ENCODE results near the gene PTPN14. TPM values are rescaled to one million over a fixed set of nuclear protein-coding genes. Genes with fewer than 3 reads are reported as not detected.
"Not testable (repeated sequence)": the region's sequence is repeated elsewhere in the genome, so short reads cannot be mapped to it uniquely, and the experiment has no call there.

The PTPN14 gene
- total RNA-seq, 6 donors from 2014 or later, result 15.4 to 42.9 (median 27.0) TPM

GRCh38 chr1:214510477-214510876, 40.9 kb downstream of the PTPN14 start:
- H3K4me1 ChIP-seq, result peaks cover 4 to 8% (median 5%) of the 10 kb centered on the region in 4 donors
- H3K27me3 ChIP-seq, result no peaks in the 10 kb centered on the region
- H3K36me3 ChIP-seq, result no peaks in the 10 kb centered on the region
- no peaks in the 10 kb centered on the region for H3K9me3 ChIP-seq
- H3K4me3 ChIP-seq, result no peak overlapping the region
- no peak overlapping the region for H3K27ac ChIP-seq
- ATAC-seq (ENCODE audit: low FRiP score in 2 of 2), result no peak
- DNase-seq, result no peak
- TF ChIP-seq POLR2A (IDR thresholded peaks at IDR 0.05) (no peak), POLR2AphosphoS5 (IDR thresholded peaks at IDR 0.05) (no peak), CTCF (IDR thresholded peaks at IDR 0.05) (no peak), EP300 (IDR thresholded peaks at IDR 0.05) (no peak)

GRCh38 chr1:214509622-214510021, 41.8 kb downstream of the PTPN14 start:
- not testable (repeated sequence) for H3K4me3 ChIP-seq; ATAC-seq (ENCODE audit: low FRiP score in 2 of 2); H3K4me1 ChIP-seq; DNase-seq; H3K36me3 ChIP-seq; H3K27me3 ChIP-seq; H3K9me3 ChIP-seq; H3K27ac ChIP-seq
- 82 to 95% methylated on average over 3 of the region's 3 CpGs for WGBS, 2 donors

- DNase-seq (no peak), ATAC-seq (ENCODE audit: low FRiP score in 2 of 2) (no peak)
- no peaks in the 10 kb centered on the region for H3K27me3 ChIP-seq
- H3K4me3 ChIP-seq, result no peak overlapping the region
- no peaks in the 10 kb centered on the region for H3K36me3 ChIP-seq
- H3K4me1 ChIP-seq, result peaks cover 0 to 3% (median 0%) of the 10 kb centered on the region in 4 donors
- 43 to 44% methylated on average over 2 of the region's 2 CpGs for WGBS, 2 donors
- H3K27ac ChIP-seq, result no peak overlapping the region
- no peak for TF ChIP-seq EP300 (IDR thresholded peaks at IDR 0.05)
- no peak for TF ChIP-seq POLR2AphosphoS5 (IDR thresholded peaks at IDR 0.05)
- no peak for TF ChIP-seq CTCF (IDR thresholded peaks at IDR 0.05)
- no peak for TF ChIP-seq POLR2A (IDR thresholded peaks at IDR 0.05)
- no peaks in the 10 kb centered on the region for H3K9me3 ChIP-seq
These were observed 44.4 kb downstream of the PTPN14 start for GRCh38 chr1:214506972-214507431.

GRCh38 chr1:214505134-214505533, 46.3 kb downstream of the PTPN14 start:
- no peak for ATAC-seq (ENCODE audit: low FRiP score in 2 of 2)
- TF ChIP-seq CTCF (IDR thresholded peaks at IDR 0.05) (no peak), POLR2A (IDR thresholded peaks at IDR 0.05) (no peak), POLR2AphosphoS5 (IDR thresholded peaks at IDR 0.05) (no peak), EP300 (IDR thresholded peaks at IDR 0.05) (no peak)
- 89 to 95% methylated on average over 8 of the region's 8 CpGs for WGBS, 2 donors

GRCh38 chr1:214504330-214504729, 47.1 kb downstream of the PTPN14 start:
- 85 to 93% methylated on average over 5 of the region's 5 CpGs for WGBS, 2 donors
- H3K4me3 ChIP-seq, result no peak overlapping the region
- ATAC-seq (ENCODE audit: low FRiP score in 2 of 2), result no peak
- no peaks in the 10 kb centered on the region for H3K36me3 ChIP-seq
- no peaks in the 10 kb centered on the region for H3K9me3 ChIP-seq
- H3K27me3 ChIP-seq, result no peaks in the 10 kb centered on the region
- H3K4me1 ChIP-seq, result peaks cover 0 to 3% (median 0%) of the 10 kb centered on the region in 4 donors
- TF ChIP-seq CTCF (IDR thresholded peaks at IDR 0.05) (no peak), EP300 (IDR thresholded peaks at IDR 0.05) (no peak), POLR2AphosphoS5 (IDR thresholded peaks at IDR 0.05) (no peak), POLR2A (IDR thresholded peaks at IDR 0.05) (no peak)
- no peak overlapping the region for H3K27ac ChIP-seq
- DNase-seq, result no peak

More at GRCh38 chr1:214505134-214505533, 46.3 kb downstream of the PTPN14 start:
- Histone ChIP-seq H3K9me3 (no peaks in the 10 kb centered on the region), H3K36me3 (no peaks in the 10 kb centered on the region), H3K27me3 (no peaks in the 10 kb centered on the region), H3K27ac (no peak overlapping the region), H3K4me1 (peaks cover 0 to 3% (median 0%) of the 10 kb centered on the region in 4 donors), H3K4me3 (no peak overlapping the region)
- no peak for DNase-seq

Measured in upper lobe of left lung (tissue), 6 donors.